Liver (tissue), 9 donors: Measurements from ENCODE around the gene VSTM2L. TPM values are rescaled to one million over a fixed set of nuclear protein-coding genes. Genes with fewer than 3 reads are reported as not detected.
"Not testable (repeated sequence)": the region's sequence is repeated elsewhere in the genome, so short reads cannot be mapped to it uniquely, and the experiment has no call there.

Experiments used
- DNase-seq: peaks from one replicate; pipeline ENCODE4 v3.0.0-alpha.2; 2017; ENCODE audit warnings: low spot score
- H3K27ac ChIP-seq, 2 donors: one replicate each; pipeline ENCODE4 v1.7.0; 2013; ENCODE audit warnings: inconsistent platforms in 2 of 2, low read length in 2 of 2, control low read depth in 1 of 2, low read depth in 1 of 2, mild to moderate bottlenecking in 1 of 2
- H3K27me3 ChIP-seq, 4 donors: one replicate each; pipeline versions ENCODE4 v1.6.1 to v1.7.0; 2013; ENCODE audit warnings: low read length in 3 of 4, inconsistent platforms in 1 of 4, mild to moderate bottlenecking in 1 of 4, moderate library complexity in 1 of 4; ENCODE audit not compliant: control insufficient read depth in 4 of 4, insufficient read depth in 4 of 4
- H3K36me3 ChIP-seq, 4 donors: one replicate each; pipeline versions ENCODE4 v1.6.1 to v1.7.0; 2013; ENCODE audit warnings: low read length in 3 of 4, mild to moderate bottlenecking in 3 of 4, low read depth in 1 of 4, moderate library complexity in 1 of 4; ENCODE audit not compliant: control insufficient read depth in 4 of 4, insufficient read depth in 3 of 4
- H3K4me1 ChIP-seq, 4 donors: one replicate each; pipeline versions ENCODE4 v1.6.1 to v1.7.0; 2013; ENCODE audit warnings: low read length in 3 of 4, mild to moderate bottlenecking in 3 of 4, moderate library complexity in 1 of 4; ENCODE audit not compliant: control insufficient read depth in 4 of 4, insufficient read depth in 4 of 4
- H3K4me3 ChIP-seq, 3 donors: one replicate each; pipeline versions ENCODE4 v1.6.1 to v1.7.0; 2013; ENCODE audit warnings: low read length in 3 of 3, control low read depth in 1 of 3, low read depth in 1 of 3, mild to moderate bottlenecking in 1 of 3
- H3K9ac ChIP-seq, 2 donors: one replicate each; pipeline ENCODE4 v1.7.0; 2013; ENCODE audit warnings: low read length in 2 of 2, mild to moderate bottlenecking in 2 of 2, moderate library complexity in 2 of 2, control low read depth in 1 of 2, low read depth in 1 of 2
- H3K9me3 ChIP-seq, 4 donors: one replicate each; pipeline versions ENCODE4 v1.6.1 to v1.7.0; 2013; ENCODE audit warnings: low read length in 3 of 4; ENCODE audit not compliant: control insufficient read depth in 4 of 4
- ATF3 ChIP-seq: IDR thresholded peaks from 2 replicates; pipeline ENCODE4 v1.6.1; 2016; ENCODE audit warnings: antibody characterized with exemption
- CTCF ChIP-seq: fragments of 150-350 bp; IDR thresholded peaks from 2 replicates; pipeline ENCODE4 v1.5.1; 2017; ENCODE audit warnings: improper control_type of control experiment, low read depth, low read length; ENCODE audit not compliant: missing input control
- EGR1 ChIP-seq, 2 donors: IDR thresholded peaks; 2 replicates each; pipeline ENCODE4 v1.6.1; 2016 to 2018; ENCODE audit warnings: antibody characterized with exemption in 2 of 2, low read depth in 2 of 2
- FOXA1 ChIP-seq: IDR thresholded peaks from 2 replicates; pipeline ENCODE4 v1.6.1; 2016; ENCODE audit warnings: antibody characterized with exemption
- FOXA2 ChIP-seq: IDR thresholded peaks from 2 replicates; pipeline ENCODE4 v1.6.1; 2016; ENCODE audit warnings: antibody characterized with exemption
- HNF4A ChIP-seq, 2 donors: conservative IDR thresholded peaks; 2 replicates each; pipeline ENCODE4 v1.6.1; 2016; ENCODE audit warnings: antibody characterized with exemption in 2 of 2, mild to moderate bottlenecking in 2 of 2
- HNF4G ChIP-seq: IDR thresholded peaks from 2 replicates; pipeline ENCODE4 v1.6.1; 2016; ENCODE audit warnings: antibody characterized with exemption
- JUND ChIP-seq, 2 donors: IDR thresholded peaks; 2 replicates each; pipeline ENCODE4 v1.6.1; 2016; ENCODE audit warnings: antibody characterized with exemption in 2 of 2
- MAX ChIP-seq: IDR thresholded peaks from 2 replicates; pipeline ENCODE4 v1.6.1; 2016; ENCODE audit warnings: antibody characterized with exemption
- NR2F2 ChIP-seq: IDR thresholded peaks from 2 replicates; pipeline ENCODE4 v1.6.1; 2016; ENCODE audit warnings: antibody characterized with exemption
- RAD21 ChIP-seq, 2 donors: IDR thresholded peaks; 2 replicates each; pipeline ENCODE4 v1.6.1; 2016; ENCODE audit warnings: antibody characterized with exemption in 2 of 2, mild to moderate bottlenecking in 2 of 2
- REST ChIP-seq: IDR thresholded peaks from 2 replicates; pipeline ENCODE4 v1.6.1; 2016; ENCODE audit warnings: antibody characterized with exemption, mild to moderate bottlenecking
- RXRA ChIP-seq, 2 donors: IDR thresholded peaks; 2 replicates each; pipeline ENCODE4 v1.6.1; 2017 to 2018; ENCODE audit warnings: antibody characterized with exemption in 2 of 2, mild to moderate bottlenecking in 1 of 2
- TAF1 ChIP-seq: conservative IDR thresholded peaks from 2 replicates; pipeline ENCODE4 v1.6.1; 2016; ENCODE audit warnings: antibody characterized with exemption, mild to moderate bottlenecking
- YY1 ChIP-seq: IDR thresholded peaks from 2 replicates; pipeline ENCODE4 v1.6.1; 2016; ENCODE audit warnings: antibody characterized with exemption, mild to moderate bottlenecking
- ZBTB33 ChIP-seq: IDR thresholded peaks from 2 replicates; pipeline ENCODE4 v1.6.1; 2016; ENCODE audit warnings: antibody characterized with exemption
- WGBS: extraction: QIAGEN DNeasy Blood & Tissue Kit; methylation state at CpG from one replicate; pipeline ENCODE4 v1.1.7; 2013; 5-methylcytosine and 5-hydroxymethylcytosine counted together
- polyA plus RNA-seq, 2 donors: library from polyadenylated mRNA; stranded (reverse) in 1 of 2; unstranded in 1 of 2; fragments of 200-250 nt in 1 of 2; fragments of >200 nt in 1 of 2; fragmentation: Nextera tagmentation in 1 of 2; extraction: Ambion mirVana in 1 of 2; gene quantifications; one replicate each; pipeline versions ENCODE4 v1.2.1 to v1.2.3, GENCODE V29; 2013 to 2015
- total RNA-seq, 2 donors: library from RNA; depleted of rRNA; stranded (reverse); fragments of >200 nt; gene quantifications; one replicate each; pipeline ENCODE4 v1.2.3, GENCODE V29; 2014
- donor health status: healthy.
- donor health status: healthy.
- donor health status: healthy.
- donor health status: healthy.
- donor health status: healthy.

Gene VSTM2L
- total and polyA plus RNA-seq, 4 donors = 0.31 to 0.79 (median 0.56) TPM

GRCh38 chr20:37961066-37961465 lies 58.1 kb downstream of the VSTM2L start:
- Histone ChIP-seq H3K27ac (no peak overlapping the region), H3K27me3 (no peaks in the 10 kb centered on the region), H3K4me3 (no peak overlapping the region), H3K9me3 (no peaks in the 10 kb centered on the region), H3K9ac (no peak overlapping the region), H3K36me3 (no peaks in the 10 kb centered on the region), H3K4me1 (no peaks in the 10 kb centered on the region)
- no peak for DNase-seq
- WGBS = 49% methylated on average over 1 of the region's 1 CpG
- no peak for TF ChIP-seq YY1
- no peak for TF ChIP-seq ZBTB33
- TF ChIP-seq MAX = no peak
- no peak for TF ChIP-seq TAF1
- TF ChIP-seq NR2F2 = no peak
- TF ChIP-seq JUND (IDR thresholded peaks at IDR 0.05) = no peak
- TF ChIP-seq EGR1 (IDR thresholded peaks at IDR 0.05; ENCODE audit: low read depth in 2 of 2) = no peak
- no peak for TF ChIP-seq CTCF
- no peak for TF ChIP-seq HNF4A (conservative IDR thresholded peaks at IDR 0.05)
- no peak for TF ChIP-seq REST
- no peak for TF ChIP-seq ATF3
- no peak for TF ChIP-seq FOXA2
- TF ChIP-seq FOXA1 = no peak
- no peak for TF ChIP-seq RAD21 (IDR thresholded peaks at IDR 0.05)
- TF ChIP-seq HNF4G = no peak
- TF ChIP-seq RXRA (IDR thresholded peaks at IDR 0.05) = no peak

GRCh38 chr20:37963483-37963882 lies 60.6 kb downstream of the VSTM2L start:
- not testable (repeated sequence) for H3K9ac ChIP-seq, H3K9me3 ChIP-seq, H3K36me3 ChIP-seq, H3K4me3 ChIP-seq, DNase-seq, H3K4me1 ChIP-seq, H3K27ac ChIP-seq, H3K27me3 ChIP-seq
- WGBS = over 99% methylated on average over 2 of the region's 2 CpGs
